ENCODE data around the gene SIK2. TPM values are rescaled to one million over a fixed set of nuclear protein-coding genes. Genes with fewer than 3 reads are reported as not detected.
A peak's percentile ranks its signal among the peaks of the same experiment; 100 is the strongest.

SIK2 gene
- total RNA-seq, 1 donor from 2014 or later: 14.3 TPM

GRCh38 chr11:111635706-111636045 is 33.4 kb downstream of the SIK2 start:
- Mint-ChIP-seq H3K36me3 (ENCODE audit: low read depth, unreplicated experiment) (peaks cover 3% of the 10 kb centered on the region), H3K9me3 (ENCODE audit: unreplicated experiment) (no peaks in the 10 kb centered on the region), H3K27me3 (ENCODE audit: low read depth, unreplicated experiment) (no peaks in the 10 kb centered on the region), H3K27ac (ENCODE audit: unreplicated experiment) (peak overlapping the region; percentile 21), H3K4me1 (ENCODE audit: low read depth, unreplicated experiment) (peaks cover 40% of the 10 kb centered on the region), H3K4me3 (ENCODE audit: unreplicated experiment) (no peak overlapping the region)
- Histone ChIP-seq H4K20me1 (ENCODE audit: insufficient read depth, low read length) (no peaks in the 10 kb centered on the region), H3K27me3 (ENCODE audit: insufficient read depth, low read length) (no peaks in the 10 kb centered on the region), H3K79me2 (ENCODE audit: insufficient read depth, low read length) (peaks cover 16% of the 10 kb centered on the region), H3K36me3 (ENCODE audit: insufficient read depth, low read length) (no peaks in the 10 kb centered on the region), H3K4me3 (ENCODE audit: insufficient read depth, low read depth, low read length) (no peak overlapping the region), H3K9me3 (ENCODE audit: insufficient read depth, low read depth, low read length) (no peaks in the 10 kb centered on the region), H3K9ac (ENCODE audit: low read length) (peak overlapping the region; percentile 49), H3K27ac (ENCODE audit: low read depth, low read length) (peak overlapping the region; percentile 78), H3K4me2 (ENCODE audit: low read length) (peak overlapping the region; percentile 76), H2AFZ (ENCODE audit: low read depth, low read length) (no peak overlapping the region), H3K4me1 (ENCODE audit: insufficient read depth, low read length) (peaks cover 57% of the 10 kb centered on the region)
- no peak for TF ChIP-seq CTCF (IDR thresholded peaks at IDR 0.05; ENCODE audit: insufficient read depth, low read depth, low read length)
- TF ChIP-seq EZH2 (IDR thresholded peaks at IDR 0.05; ENCODE audit: insufficient read depth, low read length): no peak
- FAIRE-seq (no peak), DNase-seq (ENCODE audit: low read depth) (peak; percentile 71)

DNA sequence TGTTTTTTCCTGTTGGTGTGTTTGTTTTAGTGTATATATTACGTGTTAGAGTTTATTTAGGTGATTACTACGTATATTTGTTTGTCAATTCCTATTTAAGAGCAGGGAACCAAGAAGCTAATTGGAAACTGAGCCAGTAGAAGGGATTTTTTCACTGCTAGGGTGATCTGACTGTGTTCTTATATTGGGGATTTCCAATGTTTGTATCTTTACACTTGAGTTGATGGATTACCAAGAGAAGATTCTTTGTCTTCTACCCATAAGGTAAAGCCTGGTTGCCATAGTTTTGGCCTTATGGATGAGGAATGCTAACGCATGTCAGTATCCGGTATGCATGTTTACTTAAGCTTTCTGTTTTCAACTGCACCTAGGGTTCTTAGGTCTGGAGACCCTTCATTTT is 35.6 kb downstream of the SIK2 start:
- peaks cover 7% of the 10 kb centered on the region for H3K36me3 Mint-ChIP-seq (ENCODE audit: low read depth, unreplicated experiment)
- Histone ChIP-seq H3K27me3 (ENCODE audit: insufficient read depth, low read length) (no peaks in the 10 kb centered on the region), H3K9ac (ENCODE audit: low read length) (no peak overlapping the region), H2AFZ (ENCODE audit: low read depth, low read length) (no peak overlapping the region), H3K4me1 (ENCODE audit: insufficient read depth, low read length) (peaks cover 42% of the 10 kb centered on the region), H3K4me3 (ENCODE audit: insufficient read depth, low read depth, low read length) (no peak overlapping the region), H3K27ac (ENCODE audit: low read depth, low read length) (no peak overlapping the region), H3K9me3 (ENCODE audit: insufficient read depth, low read depth, low read length) (no peaks in the 10 kb centered on the region), H3K79me2 (ENCODE audit: insufficient read depth, low read length) (peaks cover 13% of the 10 kb centered on the region), H4K20me1 (ENCODE audit: insufficient read depth, low read length) (no peaks in the 10 kb centered on the region), H3K36me3 (ENCODE audit: insufficient read depth, low read length) (no peaks in the 10 kb centered on the region), H3K4me2 (ENCODE audit: low read length) (no peak overlapping the region)
- FAIRE-seq (no peak), DNase-seq (ENCODE audit: low read depth) (no peak)
- H3K4me3 Mint-ChIP-seq (ENCODE audit: unreplicated experiment): no peak overlapping the region
- H3K4me1 Mint-ChIP-seq (ENCODE audit: low read depth, unreplicated experiment): peaks cover 40% of the 10 kb centered on the region
- H3K27me3 Mint-ChIP-seq (ENCODE audit: low read depth, unreplicated experiment): no peaks in the 10 kb centered on the region
- TF ChIP-seq EZH2 (IDR thresholded peaks at IDR 0.05; ENCODE audit: insufficient read depth, low read length) (no peak), CTCF (IDR thresholded peaks at IDR 0.05; ENCODE audit: insufficient read depth, low read depth, low read length) (no peak)
- H3K27ac Mint-ChIP-seq (ENCODE audit: unreplicated experiment): no peak overlapping the region
- no peaks in the 10 kb centered on the region for H3K9me3 Mint-ChIP-seq (ENCODE audit: unreplicated experiment)

- no peaks in the 10 kb centered on the region for H4K20me1 ChIP-seq (ENCODE audit: insufficient read depth, low read length)
- H3K4me1 ChIP-seq (ENCODE audit: insufficient read depth, low read length): peaks cover 27% of the 10 kb centered on the region
- no peaks in the 10 kb centered on the region for H3K9me3 ChIP-seq (ENCODE audit: insufficient read depth, low read depth, low read length)
- no peak overlapping the region for H3K27ac ChIP-seq (ENCODE audit: low read depth, low read length)
- no peak overlapping the region for H3K4me3 ChIP-seq (ENCODE audit: insufficient read depth, low read depth, low read length)
- H3K9me3 Mint-ChIP-seq (ENCODE audit: unreplicated experiment): no peaks in the 10 kb centered on the region
- H3K27me3 ChIP-seq (ENCODE audit: insufficient read depth, low read length): no peaks in the 10 kb centered on the region
- H3K36me3 ChIP-seq (ENCODE audit: insufficient read depth, low read length): no peaks in the 10 kb centered on the region
- H3K36me3 Mint-ChIP-seq (ENCODE audit: low read depth, unreplicated experiment): peaks cover 7% of the 10 kb centered on the region
- DNase-seq (ENCODE audit: low read depth) (no peak), FAIRE-seq (no peak)
- H3K4me2 ChIP-seq (ENCODE audit: low read length): no peak overlapping the region
- no peak overlapping the region for H3K4me3 Mint-ChIP-seq (ENCODE audit: unreplicated experiment)
- H3K4me1 Mint-ChIP-seq (ENCODE audit: low read depth, unreplicated experiment): peaks cover 28% of the 10 kb centered on the region
- no peak overlapping the region for H3K27ac Mint-ChIP-seq (ENCODE audit: unreplicated experiment)
- no peaks in the 10 kb centered on the region for H3K27me3 Mint-ChIP-seq (ENCODE audit: low read depth, unreplicated experiment)
- no peak for TF ChIP-seq CTCF (IDR thresholded peaks at IDR 0.05; ENCODE audit: insufficient read depth, low read depth, low read length)
- TF ChIP-seq EZH2 (IDR thresholded peaks at IDR 0.05; ENCODE audit: insufficient read depth, low read length): no peak
- H3K9ac ChIP-seq (ENCODE audit: low read length): no peak overlapping the region
- peaks cover 17% of the 10 kb centered on the region for H3K79me2 ChIP-seq (ENCODE audit: insufficient read depth, low read length)
- H2AFZ ChIP-seq (ENCODE audit: low read depth, low read length): no peak overlapping the region
Observed at GRCh38 chr11:111639226-111639925, 37.1 kb downstream of the SIK2 start.
